ENCODE data around the gene NCSTN.

DNA sequence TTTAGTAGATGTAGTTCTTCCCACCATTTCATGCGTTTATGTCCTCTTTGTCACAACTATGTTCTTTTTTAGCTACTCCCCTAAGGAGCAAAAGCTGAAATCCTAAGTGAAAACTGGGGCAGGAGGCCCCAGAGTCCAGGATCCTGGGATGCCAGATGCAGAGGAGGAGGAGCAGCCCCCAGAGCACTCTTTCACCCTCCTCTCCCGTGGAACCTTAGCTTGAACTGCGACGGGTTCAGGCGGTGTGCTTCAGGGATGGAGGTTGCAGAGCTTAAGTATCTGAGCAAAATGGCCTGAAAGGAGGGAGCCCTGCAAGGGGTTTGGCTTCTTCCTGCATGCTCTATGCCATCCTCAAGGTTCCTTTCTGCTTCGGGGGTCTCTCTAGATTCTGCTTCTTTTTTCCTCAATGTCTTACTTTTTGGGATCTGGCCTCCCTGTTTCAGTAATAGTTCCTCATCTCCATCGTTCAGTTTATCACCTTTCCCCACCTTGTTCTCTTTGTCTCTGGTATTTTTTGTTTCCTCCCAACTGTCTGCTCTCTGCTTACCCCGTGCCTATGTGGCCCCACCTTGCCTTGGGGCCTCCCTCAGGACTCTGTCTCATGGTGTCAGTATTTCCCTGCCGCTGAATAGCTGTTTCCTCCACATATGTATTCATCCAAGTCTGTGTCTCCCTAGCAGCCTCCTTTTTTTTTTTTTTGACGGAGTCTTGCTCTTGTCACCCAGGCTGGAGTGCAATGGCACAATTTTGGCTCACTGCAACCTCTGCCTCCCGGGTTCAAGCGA is 21.0 kb downstream of the NCSTN start:
- TF ChIP-seq KAT2A (conservative IDR thresholded peaks at IDR 0.05; ENCODE audit: control insufficient read depth, low read depth, low read length): no peak
- TF ChIP-seq CTCF (IDR thresholded peaks at IDR 0.05 in 2 of 3, conservative IDR thresholded peaks at IDR 0.05 in 1 of 3; ENCODE audit: control insufficient read depth in 2 of 3, extremely low read depth in 1 of 3, insufficient read depth in 1 of 3, low read depth in 3 of 3, low read length in 3 of 3): no peak
- TF ChIP-seq POLR2AphosphoS5 (IDR thresholded peaks at IDR 0.05; ENCODE audit: low read length): no peak
- no peak for TF ChIP-seq YY1 (IDR thresholded peaks at IDR 0.05; ENCODE audit: low read depth, low read length)
- TF ChIP-seq EZH2 (IDR thresholded peaks at IDR 0.05; ENCODE audit: borderline replicate concordance, control insufficient read depth, low read depth, low read length): no peak
- no peak for TF ChIP-seq TCF12 (IDR thresholded peaks at IDR 0.05; ENCODE audit: low read depth, low read length)
- no peak for TF ChIP-seq SIN3A (IDR thresholded peaks at IDR 0.05; ENCODE audit: low read depth, low read length)
- TF ChIP-seq CBFB (IDR thresholded peaks at IDR 0.05; ENCODE audit: low read depth): no peak

Data from GM12878 (cell line).